Caco-2 (cell line): Measurements from ENCODE around the gene AUH. TPM values are rescaled to one million over a fixed set of nuclear protein-coding genes. Genes with fewer than 3 reads are reported as not detected.

Source experiments
- BruUV-seq: library from RNA; stranded (reverse); fragments of 400-500 nt; replicated peaks from 2 replicates; lab custom pipeline; 2021; lab: Mats Ljungman, UMichigan
- CTCF ChIA-PET: fragments of 300-600 bp; sonication (Branson Sonifier 250); formaldehyde crosslinking; loops from one replicate; lab custom pipeline; 2022; ENCODE audit warnings: antibody characterized with exemption; lab: Charles Lee
- POLR2A ChIA-PET: fragments of 300-600 bp; sonication (Branson Sonifier 250); formaldehyde crosslinking; loops from one replicate; lab custom pipeline; 2022; ENCODE audit warnings: antibody characterized with exemption; lab: Charles Lee
- DNase-seq, 2 experiments: peaks; one replicate each; pipeline versions ENCODE4 v3.0.0 to v3.0.0-alpha.2; 2020 to 2022
- H3K27me3 ChIP-seq: replicated peaks from 2 replicates; pipeline ENCODE4 v1.6.0; 2011; ENCODE audit warnings: low read length; ENCODE audit not compliant: control insufficient read depth, insufficient read depth
- H3K36me3 ChIP-seq: 2 replicates; pipeline ENCODE4 v1.5.1; 2011; ENCODE audit warnings: low read length; ENCODE audit not compliant: control insufficient read depth, insufficient read depth
- H3K4me1 ChIP-seq: fragments of 250-450 bp; sonication (Bioruptor Pico); 2 replicates; pipeline ENCODE4 v1.5.1; 2020; ENCODE audit warnings: mild to moderate bottlenecking
- H3K4me3 ChIP-seq: 2 replicates; pipeline ENCODE4 v1.5.1; 2011; ENCODE audit warnings: low read depth, mild to moderate bottlenecking, control low read depth, low read length
- H3K9me3 ChIP-seq: fragments of 250-450 bp; sonication (Bioruptor Pico); 2 replicates; pipeline ENCODE4 v1.5.1; 2020; ENCODE audit warnings: mild to moderate bottlenecking, moderate library complexity
- H3K27ac Mint-ChIP-seq: one replicate; pipeline ENCODE4 v1.8.0; 2022; ENCODE audit warnings: mixed read lengths; ENCODE audit not compliant: unreplicated experiment
- H3K27me3 Mint-ChIP-seq: one replicate; pipeline ENCODE4 v1.8.0; 2022; ENCODE audit warnings: mixed read lengths; ENCODE audit not compliant: insufficient read depth, unreplicated experiment
- H3K36me3 Mint-ChIP-seq: one replicate; pipeline ENCODE4 v1.8.0; 2022; ENCODE audit warnings: mild to moderate bottlenecking, mixed read lengths; ENCODE audit not compliant: insufficient read depth, unreplicated experiment
- H3K4me1 Mint-ChIP-seq: one replicate; pipeline ENCODE4 v1.8.0; 2022; ENCODE audit warnings: low read depth, mixed read lengths; ENCODE audit not compliant: unreplicated experiment
- H3K4me3 Mint-ChIP-seq: one replicate; pipeline ENCODE4 v1.8.0; 2022; ENCODE audit warnings: mild to moderate bottlenecking, moderate library complexity, mixed read lengths; ENCODE audit not compliant: unreplicated experiment
- H3K9me3 Mint-ChIP-seq: one replicate; pipeline ENCODE4 v1.8.0; 2022; ENCODE audit warnings: mixed read lengths; ENCODE audit not compliant: unreplicated experiment
- CTCF ChIP-seq, 2 experiments: fragments of 200-600 bp in 1 of 2; IDR thresholded peaks; 1 replicate in 1 of 2; 2 replicates in 1 of 2; pipeline versions ENCODE4 v1.5.1 to v1.8.0; 2011 to 2022; ENCODE audit warnings: antibody characterized with exemption in 1 of 2, control low read depth in 1 of 2, inconsistent platforms in 1 of 2, low read depth in 1 of 2, low read length in 1 of 2, mild to moderate bottlenecking in 1 of 2, moderate library complexity in 1 of 2; ENCODE audit not compliant: insufficient read depth in 1 of 2, severe bottlenecking in 1 of 2, unreplicated experiment in 1 of 2
- intact Hi-C: fragments of 100-400 bp; cut with micrococcal nuclease; formaldehyde crosslinking; loops from one replicate; pipeline ENCODE4 v1.10.0; 2022; ENCODE audit not compliant: unreplicated experiment
- total RNA-seq: library from RNA; stranded (reverse); gene quantifications from 2 replicates; pipeline ENCODE4 v1.2.3, GENCODE V29; 2022

Gene AUH
- total RNA-seq, 1 experiment from 2014 or later = 10.3 TPM

GRCh38 chr9:91276513-91276912 is 85.2 kb downstream of the AUH start:
- no peaks in the 10 kb centered on the region for H3K4me1 Mint-ChIP-seq
- Histone ChIP-seq H3K36me3 (no peaks in the 10 kb centered on the region), H3K9me3 (no peaks in the 10 kb centered on the region), H3K4me1 (no peaks in the 10 kb centered on the region), H3K27me3 (no peaks in the 10 kb centered on the region), H3K4me3 (no peak overlapping the region)
- no peaks in the 10 kb centered on the region for H3K9me3 Mint-ChIP-seq
- no peak overlapping the region for H3K27ac Mint-ChIP-seq
- no peak for DNase-seq
- intact Hi-C loops = no loop called here
- H3K36me3 Mint-ChIP-seq = no peaks in the 10 kb centered on the region
- BruUV-seq = no TSS peak
- H3K27me3 Mint-ChIP-seq = no peaks in the 10 kb centered on the region
- ChIA-PET POLR2A (no interaction called here), CTCF (no interaction called here)
- no peak for TF ChIP-seq CTCF (IDR thresholded peaks at IDR 0.05; ENCODE audit: insufficient read depth in 1 of 2, low read depth in 1 of 2, low read length in 1 of 2, severe bottlenecking in 1 of 2, unreplicated experiment in 1 of 2)
- no peak overlapping the region for H3K4me3 Mint-ChIP-seq

GRCh38 chr9:91275655-91276054 is 86.1 kb downstream of the AUH start:
- no TSS peak for BruUV-seq
- H3K27me3 Mint-ChIP-seq = no peaks in the 10 kb centered on the region
- H3K4me3 Mint-ChIP-seq = no peak overlapping the region
- TF ChIP-seq CTCF (IDR thresholded peaks at IDR 0.05; ENCODE audit: insufficient read depth in 1 of 2, low read depth in 1 of 2, low read length in 1 of 2, severe bottlenecking in 1 of 2, unreplicated experiment in 1 of 2) = no peak
- ChIA-PET POLR2A (no interaction called here), CTCF (no interaction called here)
- Histone ChIP-seq H3K36me3 (no peaks in the 10 kb centered on the region), H3K4me1 (no peaks in the 10 kb centered on the region), H3K4me3 (no peak overlapping the region), H3K9me3 (no peaks in the 10 kb centered on the region), H3K27me3 (no peaks in the 10 kb centered on the region)
- H3K27ac Mint-ChIP-seq = no peak overlapping the region
- H3K36me3 Mint-ChIP-seq = no peaks in the 10 kb centered on the region
- intact Hi-C loops = no loop called here
- no peaks in the 10 kb centered on the region for H3K4me1 Mint-ChIP-seq
- no peak for DNase-seq
- no peaks in the 10 kb centered on the region for H3K9me3 Mint-ChIP-seq

GRCh38 chr9:91274949-91275492 is 86.7 kb downstream of the AUH start:
- DNase-seq = no peak
- CTCF ChIA-PET = no interaction called here

More at GRCh38 chr9:91274949-91275492, 86.7 kb downstream of the AUH start:
- Mint-ChIP-seq H3K27me3 (no peaks in the 10 kb centered on the region), H3K4me1 (no peaks in the 10 kb centered on the region), H3K9me3 (no peaks in the 10 kb centered on the region), H3K4me3 (no peak overlapping the region), H3K27ac (no peak overlapping the region), H3K36me3 (no peaks in the 10 kb centered on the region)
- Histone ChIP-seq H3K4me1 (no peaks in the 10 kb centered on the region), H3K9me3 (no peaks in the 10 kb centered on the region), H3K27me3 (no peaks in the 10 kb centered on the region), H3K36me3 (no peaks in the 10 kb centered on the region), H3K4me3 (no peak overlapping the region)
- POLR2A ChIA-PET = no interaction called here
- intact Hi-C loops = no loop called here
- BruUV-seq = no TSS peak
- TF ChIP-seq CTCF (IDR thresholded peaks at IDR 0.05; ENCODE audit: insufficient read depth in 1 of 2, low read depth in 1 of 2, low read length in 1 of 2, severe bottlenecking in 1 of 2, unreplicated experiment in 1 of 2) = no peak
